HG03442 (cell line): Measurements from ENCODE around the gene TEAD4.

Experiments
- ATAC-seq: cut with Tn5 transposase; IDR thresholded peaks from one replicate; pipeline ENCODE4 v1.9.1; 2021; ENCODE audit warnings: mild to moderate bottlenecking, moderate library complexity; ENCODE audit not compliant: unreplicated experiment

The TEAD4 gene

GRCh38 chr12:3028108-3028507 is 68.9 kb downstream of the TEAD4 start:
- ATAC-seq = no peak

GRCh38 chr12:3030821-3031429 is 71.7 kb downstream of the TEAD4 start:
- no peak for ATAC-seq

- no peak for ATAC-seq
These were observed 73.0 kb downstream of the TEAD4 start for GRCh38 chr12:3032161-3032560.

GRCh38 chr12:3032770-3033538 is 73.8 kb downstream of the TEAD4 start:
- ATAC-seq = no peak

- ATAC-seq = no peak
These were observed 74.3 kb downstream of the TEAD4 start for GRCh38 chr12:3033539-3033867.

GRCh38 chr12:3034067-3034750 is 75.0 kb downstream of the TEAD4 start:
- no peak for ATAC-seq

- no peak for ATAC-seq
These were observed 76.0 kb downstream of the TEAD4 start for GRCh38 chr12:3035171-3035570.

GRCh38 chr12:3035815-3036702 is 76.9 kb downstream of the TEAD4 start:
- ATAC-seq = no peak

- ATAC-seq = no peak
These were observed 77.9 kb downstream of the TEAD4 start for GRCh38 chr12:3036901-3037600.

GRCh38 chr12:3038166-3038565 is 79.0 kb downstream of the TEAD4 start:
- no peak for ATAC-seq

- no peak for ATAC-seq
These were observed 79.8 kb downstream of the TEAD4 start for GRCh38 chr12:3038926-3039510.

GRCh38 chr12:3040026-3040656 is 80.9 kb downstream of the TEAD4 start:
- no peak for ATAC-seq

GRCh38 chr12:3040663-3041544 is 81.7 kb downstream of the TEAD4 start:
- ATAC-seq = no peak

GRCh38 chr12:3041558-3042164 is 82.5 kb downstream of the TEAD4 start:
- ATAC-seq = peak; percentile 65

GRCh38 chr12:3042394-3042793 is 83.2 kb downstream of the TEAD4 start:
- ATAC-seq = no peak

- no peak for ATAC-seq
These were observed 83.6 kb downstream of the TEAD4 start for GRCh38 chr12:3042826-3043225.

- ATAC-seq = no peak
These were observed 84.2 kb downstream of the TEAD4 start for GRCh38 chr12:3043406-3043805.

- ATAC-seq = no peak
These were observed 85.0 kb downstream of the TEAD4 start for GRCh38 chr12:3044141-3044630.
